Stimulated activated CD8-positive, alpha-beta memory T cell treated with anti-CD3 and anti-CD28 coated beads, Interleukin-15, amount 100 ng/mL, for 24 hours (primary cell): ENCODE results near the gene ZZZ3.
"Not testable (repeated sequence)": the region's sequence is repeated elsewhere in the genome, so short reads cannot be mapped to it uniquely, and the experiment has no call there.

Source experiments
- DNase-seq: peaks from one replicate; pipeline ENCODE4 v3.0.0-alpha.2; 2020; ENCODE audit warnings: low read depth

Gene ZZZ3

DNA sequence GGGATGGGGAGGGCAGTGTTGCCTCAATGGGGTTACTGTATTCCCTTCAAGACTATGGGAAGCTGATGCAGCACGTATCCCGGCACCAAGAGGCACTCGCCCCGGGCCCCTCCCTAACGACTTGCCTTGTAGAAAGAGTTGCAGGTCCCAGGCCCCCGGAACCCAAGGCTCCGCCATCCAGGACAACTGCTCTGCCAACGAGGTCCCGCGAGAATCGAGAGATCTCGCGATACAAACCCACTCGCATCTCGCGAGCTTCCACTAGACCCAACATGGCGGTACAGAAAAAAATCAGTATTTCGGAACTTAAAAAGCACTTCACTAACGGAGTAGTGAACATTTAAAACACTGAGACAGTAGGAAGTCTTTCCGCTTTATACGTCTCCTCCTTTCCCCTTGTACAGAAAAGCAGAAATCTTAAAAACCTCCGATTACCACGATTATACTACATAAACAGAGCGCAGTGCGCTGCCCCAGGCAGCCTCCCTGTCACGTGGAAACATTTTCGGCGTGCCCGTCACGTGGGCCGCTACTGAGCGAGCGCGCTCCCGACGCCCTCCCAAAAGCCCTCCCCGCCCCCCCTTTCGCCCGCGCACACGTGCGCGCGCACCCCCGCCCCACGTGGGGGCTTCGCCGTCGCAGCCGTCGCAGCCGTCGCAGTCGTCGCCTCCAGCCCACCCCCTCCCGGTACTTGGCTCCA lies at the start of gene ZZZ3:
ZZZ3 (minus strand) TSS at position 199 of the 700 bp plus-strand sequence. CDS start 49,304 bp downstream, outside the sequence.
- peak; percentile 62 for DNase-seq

DNA sequence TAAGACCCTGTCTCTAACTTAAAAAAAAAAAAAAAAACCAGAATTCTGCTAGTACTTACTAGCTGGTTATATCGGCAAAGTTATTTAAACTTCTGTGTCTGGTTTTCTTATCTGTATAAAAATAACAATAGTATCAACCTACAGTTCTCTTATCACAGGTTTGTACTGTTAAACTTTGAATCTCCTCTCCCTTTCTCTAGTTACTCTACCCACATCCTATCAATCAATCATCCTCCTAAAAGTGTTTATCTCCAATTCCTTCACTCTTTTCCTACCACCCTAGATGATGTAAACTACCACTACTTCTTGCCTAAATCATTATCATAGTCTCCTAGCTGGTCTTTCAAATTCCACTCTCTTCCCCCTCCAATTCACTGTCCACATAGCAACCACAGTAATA lies 49.6 kb upstream of the ZZZ3 start:
- no peak for DNase-seq

- no peak for DNase-seq
Observed at GRCh38 chr1:77725706-77726105, 43.2 kb upstream of the ZZZ3 start.

GRCh38 chr1:77718181-77718580 lies 35.7 kb upstream of the ZZZ3 start:
- DNase-seq = no peak

DNA sequence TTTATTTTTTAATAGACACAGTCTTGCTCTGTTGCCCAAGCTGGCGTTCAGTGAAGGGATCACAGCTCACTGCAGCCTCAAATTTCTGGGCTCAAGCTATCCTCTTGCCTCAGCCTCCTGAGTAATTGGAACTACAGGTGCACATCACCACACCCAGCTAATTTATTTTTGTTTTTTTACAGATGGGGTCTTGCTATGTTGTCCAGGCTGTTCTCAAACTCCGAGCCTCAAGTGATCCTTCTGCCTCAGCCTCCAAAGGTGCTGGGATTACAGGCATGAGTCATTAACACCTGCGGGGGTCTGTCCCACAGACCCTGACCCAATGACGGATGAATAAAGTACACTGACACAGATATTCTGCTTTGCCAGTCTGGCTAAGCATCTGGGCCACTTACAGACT lies 33.6 kb upstream of the ZZZ3 start:
- DNase-seq = no peak

- no peak for DNase-seq
Observed at GRCh38 chr1:77709727-77710126, 27.3 kb upstream of the ZZZ3 start.

GRCh38 chr1:77706321-77706720 lies 23.9 kb upstream of the ZZZ3 start:
- DNase-seq = no peak

DNA sequence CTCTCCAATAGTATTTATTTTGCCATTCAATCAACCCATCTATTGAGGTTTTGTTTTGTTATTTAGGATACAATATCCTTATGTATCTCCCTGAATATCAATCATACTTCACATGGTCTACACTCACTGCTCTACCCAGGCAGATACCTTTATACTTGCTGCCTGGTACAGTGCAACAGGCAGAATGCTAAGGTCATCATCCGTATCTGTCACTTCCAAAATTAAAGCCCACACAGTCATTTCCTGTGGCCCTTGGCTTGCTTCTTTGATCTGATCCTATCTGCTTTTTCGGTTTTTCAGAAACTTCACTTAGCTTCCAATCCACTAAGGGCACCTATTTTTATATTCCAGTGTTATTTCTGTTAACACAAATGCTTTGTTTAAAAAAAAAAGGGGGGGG lies 22.3 kb upstream of the ZZZ3 start:
- no peak for DNase-seq

DNA sequence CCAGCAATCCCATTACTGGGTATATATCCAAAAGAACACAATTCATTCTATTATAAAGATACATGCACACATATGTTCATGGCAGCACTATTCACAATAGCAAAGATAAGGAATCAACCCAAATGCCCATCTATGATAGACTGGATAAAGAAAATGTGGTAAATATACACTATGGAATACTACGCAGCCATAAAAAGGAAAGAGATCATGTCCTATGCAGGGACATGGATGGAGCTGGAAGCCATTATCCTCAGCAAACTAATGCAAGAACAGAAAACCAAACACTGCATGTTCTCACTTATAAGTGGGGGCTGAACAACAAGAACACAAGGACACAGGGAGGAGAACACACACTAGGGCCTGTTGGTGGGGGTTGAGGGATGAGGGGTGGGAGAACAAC lies 17.2 kb upstream of the ZZZ3 start:
- not testable (repeated sequence) for DNase-seq

- DNase-seq = no peak
Observed at GRCh38 chr1:77697441-77697840, 15.0 kb upstream of the ZZZ3 start.

DNA sequence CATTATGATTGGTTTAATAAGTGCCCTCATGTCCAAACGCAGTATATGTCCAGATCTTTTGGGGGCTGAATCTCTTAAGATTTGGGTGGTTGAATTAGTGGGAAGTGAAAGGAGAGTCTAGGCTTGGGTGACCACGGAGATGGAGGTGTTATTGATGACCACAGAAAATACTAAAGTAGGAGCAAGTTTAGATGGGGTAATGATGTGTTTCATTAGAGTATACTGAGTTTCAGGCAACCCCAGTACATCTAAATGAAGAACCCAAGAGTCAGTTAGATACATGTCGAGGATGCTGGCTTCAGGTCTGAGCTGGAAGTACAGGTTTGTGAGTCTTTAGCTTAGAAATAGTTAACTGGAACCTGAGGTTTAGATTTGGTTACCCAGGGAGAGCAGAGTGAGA lies 6.5 kb upstream of the ZZZ3 start:
- DNase-seq = no peak

- DNase-seq = no peak
Observed at GRCh38 chr1:77687519-77687906, 5.1 kb upstream of the ZZZ3 start.

GRCh38 chr1:77686796-77687518 lies 4.5 kb upstream of the ZZZ3 start:
- no peak for DNase-seq

- peak; percentile 81 for DNase-seq
Observed at GRCh38 chr1:77683160-77684148, 996 bp upstream of the ZZZ3 start.

GRCh38 chr1:77680173-77680572 lies 2.3 kb downstream of the ZZZ3 start:
- DNase-seq = no peak

- DNase-seq = no peak
Observed at GRCh38 chr1:77678660-77679610, 3.5 kb downstream of the ZZZ3 start.

- not testable (repeated sequence) for DNase-seq
Observed at GRCh38 chr1:77674807-77675206, 7.7 kb downstream of the ZZZ3 start.

GRCh38 chr1:77673716-77674355 lies 8.6 kb downstream of the ZZZ3 start:
- DNase-seq = no peak

GRCh38 chr1:77673030-77673429 lies 9.4 kb downstream of the ZZZ3 start:
- DNase-seq = no peak

DNA sequence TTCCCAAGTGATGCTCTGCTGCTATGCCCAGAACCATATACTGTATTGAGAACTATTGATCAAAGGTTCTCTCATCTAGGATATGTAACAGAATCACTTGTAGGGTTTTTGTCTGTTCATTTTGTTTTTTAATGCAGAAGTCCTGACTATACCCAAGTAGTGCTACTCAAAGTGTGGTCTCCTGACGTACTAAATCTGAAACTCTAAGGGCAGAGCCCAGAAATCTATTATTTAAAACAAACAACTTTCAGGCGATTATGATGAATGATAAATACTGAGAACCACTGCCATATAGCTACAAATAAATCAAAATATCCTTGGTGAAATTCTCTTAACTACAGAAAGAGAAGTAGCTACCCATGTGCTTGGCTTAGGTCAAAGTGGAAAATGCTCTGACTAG lies 10.1 kb downstream of the ZZZ3 start:
- no peak for DNase-seq

DNA sequence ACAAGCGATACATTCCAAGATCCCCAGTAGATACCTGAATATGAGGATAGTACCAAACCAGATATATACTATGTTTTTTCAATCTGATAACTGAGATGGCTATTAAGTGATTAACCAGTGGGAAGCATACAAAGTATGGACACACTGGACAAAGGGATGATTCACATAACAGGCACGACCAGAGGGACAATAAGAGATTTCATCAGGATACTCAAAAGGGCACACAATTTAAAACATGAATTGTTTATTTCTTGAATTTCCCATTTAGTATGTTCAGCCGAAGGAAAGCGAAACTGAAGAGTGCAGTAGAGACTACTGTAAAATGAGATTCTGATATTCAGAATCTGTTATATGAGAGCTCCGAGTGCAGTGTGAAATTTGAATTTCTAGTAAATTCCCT lies 10.6 kb downstream of the ZZZ3 start:
- DNase-seq = no peak
